ENCODE data around the gene ASGR2. TPM values are rescaled to one million over a fixed set of nuclear protein-coding genes. Genes with fewer than 3 reads are reported as not detected.
"Not testable (repeated sequence)": the region's sequence is repeated elsewhere in the genome, so short reads cannot be mapped to it uniquely, and the experiment has no call there.

ASGR2 gene
- total and polyA plus RNA-seq, 4 donors, result 0.24 to 0.50 (median 0.39) TPM; not detected in 1

DNA sequence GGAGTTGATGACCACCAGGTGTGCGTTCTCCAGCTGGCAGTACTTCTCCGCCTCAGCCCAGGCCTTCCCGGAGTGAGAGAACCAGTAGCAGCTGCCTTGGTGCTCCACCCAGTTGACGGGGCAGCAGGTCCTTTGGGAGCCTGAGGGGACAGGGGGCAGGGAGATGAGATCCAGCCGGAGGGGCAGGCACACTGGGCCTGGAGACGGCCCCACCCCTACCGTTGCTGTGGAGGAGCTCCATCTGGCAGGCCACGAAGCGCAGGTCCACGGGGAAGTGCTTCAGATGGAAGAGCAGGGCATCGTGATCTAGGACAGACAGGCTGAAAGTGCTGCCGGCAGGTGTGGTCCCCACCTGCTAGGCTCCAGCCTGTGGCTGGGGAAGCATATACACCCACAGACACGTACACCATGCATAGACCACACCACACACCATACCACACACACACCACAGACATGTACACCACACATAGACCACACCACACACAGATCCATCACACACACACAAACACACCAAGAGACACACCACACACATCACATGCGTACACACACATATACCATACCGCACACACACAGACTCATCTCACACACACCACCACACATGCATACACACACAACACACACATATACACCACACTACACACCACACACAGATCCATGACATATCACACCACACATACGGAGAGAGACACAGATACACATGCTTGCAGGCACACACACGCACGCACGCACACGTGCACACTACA is 7.4 kb downstream of the ASGR2 start:
- Histone ChIP-seq H3K27me3 (ENCODE audit: control insufficient read depth, insufficient read depth, low read length) (no peaks in the 10 kb centered on the region), H3K36me3 (ENCODE audit: control insufficient read depth, insufficient read depth, low read length) (no peaks in the 10 kb centered on the region), H3K9me3 (ENCODE audit: control insufficient read depth, insufficient read depth, low read length) (no peaks in the 10 kb centered on the region), H3K4me3 (ENCODE audit: low read depth, low read length) (no peak overlapping the region), H3K4me1 (ENCODE audit: control insufficient read depth, insufficient read depth, low read length) (peaks cover 1% of the 10 kb centered on the region), H3K27ac (ENCODE audit: low read depth, low read length) (no peak overlapping the region)
- DNase-seq (ENCODE audit: low read depth in 4 of 6, low spot score in 6 of 6), result no peak
- 80% methylated on average over 19 of the region's 20 CpGs for WGBS (ENCODE audit: insufficient coverage)

DNA sequence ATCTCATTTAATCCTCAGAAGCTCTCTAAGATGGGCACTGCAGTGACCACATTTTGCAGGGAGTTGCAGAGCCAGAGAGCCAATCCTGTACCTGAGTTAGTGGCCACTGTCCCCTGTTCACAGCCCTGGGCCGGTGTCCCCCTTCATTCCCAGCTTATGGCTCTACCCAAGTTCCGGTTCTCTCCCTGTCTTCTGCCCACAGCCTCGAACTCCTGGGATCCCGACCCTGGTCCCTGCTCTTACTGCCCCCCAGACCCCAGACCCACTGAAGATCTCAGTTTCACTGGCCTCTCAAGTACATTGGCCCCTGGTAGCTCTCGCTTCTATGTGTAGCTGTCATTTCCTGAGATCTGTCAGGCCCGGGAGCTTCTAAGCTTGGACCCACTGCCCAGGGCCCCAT is 12.2 kb downstream of the ASGR2 start:
- no peaks in the 10 kb centered on the region for H3K36me3 ChIP-seq (ENCODE audit: control insufficient read depth, insufficient read depth, low read length)
- H3K27ac ChIP-seq (ENCODE audit: low read depth, low read length), result no peak overlapping the region
- H3K4me3 ChIP-seq (ENCODE audit: low read depth, low read length), result no peak overlapping the region
- no peak for DNase-seq (ENCODE audit: low read depth in 4 of 6, low spot score in 6 of 6)
- H3K9me3 ChIP-seq (ENCODE audit: control insufficient read depth, insufficient read depth, low read length), result no peaks in the 10 kb centered on the region
- WGBS (ENCODE audit: insufficient coverage), result 82% methylated on average over 6 of the region's 6 CpGs
- no peaks in the 10 kb centered on the region for H3K4me1 ChIP-seq (ENCODE audit: control insufficient read depth, insufficient read depth, low read length)
- no peaks in the 10 kb centered on the region for H3K27me3 ChIP-seq (ENCODE audit: control insufficient read depth, insufficient read depth, low read length)

- no peak overlapping the region for H3K27ac ChIP-seq (ENCODE audit: low read depth, low read length)
- no peaks in the 10 kb centered on the region for H3K9me3 ChIP-seq (ENCODE audit: control insufficient read depth, insufficient read depth, low read length)
- no peaks in the 10 kb centered on the region for H3K27me3 ChIP-seq (ENCODE audit: control insufficient read depth, insufficient read depth, low read length)
- WGBS (ENCODE audit: insufficient coverage), result 96% methylated on average over 11 of the region's 14 CpGs
- DNase-seq (ENCODE audit: low read depth in 4 of 6, low spot score in 6 of 6), result no peak
- H3K36me3 ChIP-seq (ENCODE audit: control insufficient read depth, insufficient read depth, low read length), result no peaks in the 10 kb centered on the region
- H3K4me1 ChIP-seq (ENCODE audit: control insufficient read depth, insufficient read depth, low read length), result no peaks in the 10 kb centered on the region
- no peak overlapping the region for H3K4me3 ChIP-seq (ENCODE audit: low read depth, low read length)
Observed at GRCh38 chr17:7101531-7101930, 13.1 kb downstream of the ASGR2 start.

DNA sequence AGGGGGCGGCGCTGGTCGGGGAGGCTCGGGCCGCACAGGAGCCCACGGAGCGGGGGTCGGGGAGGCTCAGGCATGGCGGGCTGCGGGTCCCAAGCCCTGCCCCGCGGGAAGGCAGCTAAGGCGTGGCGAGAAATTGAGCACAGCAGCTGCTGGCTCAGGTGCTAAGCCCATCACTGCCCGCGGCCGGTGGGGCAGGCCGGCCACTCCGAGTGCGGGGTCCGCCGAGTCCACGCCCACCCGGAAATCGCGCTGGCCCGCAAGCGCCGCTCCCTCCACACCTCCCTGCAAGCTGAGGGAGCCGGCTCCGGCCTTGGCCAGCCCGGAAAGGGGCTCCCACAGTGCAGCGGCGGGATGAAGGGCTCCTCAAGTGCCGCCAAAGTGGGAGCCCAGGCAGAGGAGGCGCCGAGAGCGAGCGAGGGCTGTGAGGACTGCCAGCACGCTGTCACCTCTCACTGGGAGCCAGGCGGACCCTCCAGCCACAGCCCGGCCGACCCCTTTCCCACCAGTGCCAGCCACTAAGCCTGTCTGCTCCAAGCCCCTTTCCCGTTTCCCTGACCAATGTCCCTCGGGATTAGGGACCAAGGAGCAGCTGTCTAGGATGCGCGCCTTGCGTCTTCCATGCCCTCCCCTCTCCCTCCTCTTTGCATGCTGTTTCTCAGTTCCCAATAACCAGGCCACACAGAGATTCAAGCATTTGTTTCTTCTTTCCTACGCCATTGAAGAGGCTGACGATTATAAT is 13.8 kb downstream of the ASGR2 start:
- H3K27ac ChIP-seq (ENCODE audit: low read depth, low read length); H3K4me1 ChIP-seq (ENCODE audit: control insufficient read depth, insufficient read depth, low read length); H3K9me3 ChIP-seq (ENCODE audit: control insufficient read depth, insufficient read depth, low read length); H3K4me3 ChIP-seq (ENCODE audit: low read depth, low read length); H3K27me3 ChIP-seq (ENCODE audit: control insufficient read depth, insufficient read depth, low read length); DNase-seq (ENCODE audit: low read depth in 4 of 6, low spot score in 6 of 6); H3K36me3 ChIP-seq (ENCODE audit: control insufficient read depth, insufficient read depth, low read length): not testable (repeated sequence)
- 95% methylated on average over 37 of the region's 50 CpGs for WGBS (ENCODE audit: insufficient coverage)

- Histone ChIP-seq H3K27ac (ENCODE audit: low read depth, low read length) (no peak overlapping the region), H3K27me3 (ENCODE audit: control insufficient read depth, insufficient read depth, low read length) (no peaks in the 10 kb centered on the region), H3K9me3 (ENCODE audit: control insufficient read depth, insufficient read depth, low read length) (no peaks in the 10 kb centered on the region), H3K4me1 (ENCODE audit: control insufficient read depth, insufficient read depth, low read length) (no peaks in the 10 kb centered on the region), H3K4me3 (ENCODE audit: low read depth, low read length) (no peak overlapping the region), H3K36me3 (ENCODE audit: control insufficient read depth, insufficient read depth, low read length) (no peaks in the 10 kb centered on the region)
- no peak for DNase-seq (ENCODE audit: low read depth in 4 of 6, low spot score in 6 of 6)
- WGBS (ENCODE audit: insufficient coverage), result no CpG with 5 or more reads among the region's 13 CpGs
Observed at GRCh38 chr17:7098802-7099459, 15.7 kb downstream of the ASGR2 start.

GRCh38 chr17:7097940-7098339 is 16.7 kb downstream of the ASGR2 start:
- DNase-seq (ENCODE audit: low read depth in 4 of 6, low spot score in 6 of 6), result no peak
- H3K36me3 ChIP-seq (ENCODE audit: control insufficient read depth, insufficient read depth, low read length), result no peaks in the 10 kb centered on the region
- no peaks in the 10 kb centered on the region for H3K27me3 ChIP-seq (ENCODE audit: control insufficient read depth, insufficient read depth, low read length)
- H3K27ac ChIP-seq (ENCODE audit: low read depth, low read length), result no peak overlapping the region
- no peaks in the 10 kb centered on the region for H3K9me3 ChIP-seq (ENCODE audit: control insufficient read depth, insufficient read depth, low read length)
- no peak overlapping the region for H3K4me3 ChIP-seq (ENCODE audit: low read depth, low read length)
- H3K4me1 ChIP-seq (ENCODE audit: control insufficient read depth, insufficient read depth, low read length), result no peaks in the 10 kb centered on the region
- no CpG with 5 or more reads among the region's 5 CpGs for WGBS (ENCODE audit: insufficient coverage)

DNA sequence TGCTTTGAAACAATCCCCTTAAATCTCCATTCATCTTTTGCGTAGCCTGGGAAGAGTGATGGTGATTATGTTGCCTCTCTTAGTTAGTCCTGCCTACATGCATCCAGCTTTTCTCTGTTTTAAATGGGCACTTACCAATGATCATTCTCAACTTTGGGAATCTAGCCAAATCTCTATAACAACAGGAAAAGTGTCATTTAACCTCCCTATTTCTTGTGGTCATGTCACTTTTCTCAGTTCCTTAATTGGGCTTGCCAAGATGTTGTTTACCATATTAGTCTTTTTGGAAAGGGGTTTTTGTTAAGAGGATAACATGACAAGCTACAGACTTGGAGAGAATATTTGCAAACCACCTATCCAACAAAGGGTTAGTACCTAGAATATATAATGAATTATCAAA is 19.0 kb downstream of the ASGR2 start:
- Histone ChIP-seq H3K36me3 (ENCODE audit: control insufficient read depth, insufficient read depth, low read length) (no peaks in the 10 kb centered on the region), H3K4me3 (ENCODE audit: low read depth, low read length) (no peak overlapping the region), H3K27ac (ENCODE audit: low read depth, low read length) (no peak overlapping the region), H3K4me1 (ENCODE audit: control insufficient read depth, insufficient read depth, low read length) (no peaks in the 10 kb centered on the region), H3K9me3 (ENCODE audit: control insufficient read depth, insufficient read depth, low read length) (no peaks in the 10 kb centered on the region), H3K27me3 (ENCODE audit: control insufficient read depth, insufficient read depth, low read length) (no peaks in the 10 kb centered on the region)
- no CpG with 5 or more reads among the region's 1 CpG for WGBS (ENCODE audit: insufficient coverage)
- peak in 1 of 6 donors; percentile 16 for DNase-seq (ENCODE audit: low read depth in 4 of 6, low spot score in 6 of 6)

GRCh38 chr17:7094652-7095019 is 20.0 kb downstream of the ASGR2 start:
- no peaks in the 10 kb centered on the region for H3K4me1 ChIP-seq (ENCODE audit: control insufficient read depth, insufficient read depth, low read length)
- no peaks in the 10 kb centered on the region for H3K27me3 ChIP-seq (ENCODE audit: control insufficient read depth, insufficient read depth, low read length)
- 85% methylated on average over 10 of the region's 10 CpGs for WGBS (ENCODE audit: insufficient coverage)
- H3K27ac ChIP-seq (ENCODE audit: low read depth, low read length), result no peak overlapping the region
- no peak overlapping the region for H3K4me3 ChIP-seq (ENCODE audit: low read depth, low read length)
- H3K36me3 ChIP-seq (ENCODE audit: control insufficient read depth, insufficient read depth, low read length), result no peaks in the 10 kb centered on the region
- no peaks in the 10 kb centered on the region for H3K9me3 ChIP-seq (ENCODE audit: control insufficient read depth, insufficient read depth, low read length)
- DNase-seq (ENCODE audit: low read depth in 4 of 6, low spot score in 6 of 6), result no peak

DNA sequence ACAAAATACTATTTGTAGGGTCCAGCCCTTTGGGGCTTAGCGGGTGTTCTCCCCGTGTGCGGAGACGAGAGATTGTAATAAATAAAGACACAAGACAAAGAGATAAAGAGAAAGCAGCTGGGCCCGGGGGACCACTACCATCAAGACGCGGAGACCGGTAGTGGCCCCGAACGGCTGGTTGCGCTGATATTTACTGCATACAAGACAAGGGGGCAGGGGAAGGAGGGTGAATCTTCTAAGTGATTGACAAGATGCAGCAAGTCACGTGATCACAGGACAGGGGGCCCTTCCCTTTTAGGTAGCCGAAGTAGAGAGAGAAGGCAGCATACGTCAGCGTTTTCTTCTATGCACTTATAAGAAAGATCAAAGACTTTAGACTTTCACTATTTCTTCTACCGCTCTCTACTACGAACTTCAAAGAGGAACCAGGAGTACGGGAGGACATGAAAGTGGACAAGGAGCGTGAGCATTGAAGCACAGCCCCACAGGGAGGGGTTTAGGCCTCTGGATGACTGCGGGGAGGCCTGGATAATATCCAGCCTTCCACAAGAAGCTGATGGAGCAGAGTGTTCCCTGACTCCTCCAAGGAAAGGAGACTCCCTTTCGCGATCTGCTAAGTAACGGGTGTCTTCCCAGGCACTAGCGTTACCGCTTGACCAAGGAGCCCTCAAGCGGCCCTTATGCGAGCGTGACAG is 23.2 kb downstream of the ASGR2 start:
- not testable (repeated sequence) for H3K27me3 ChIP-seq (ENCODE audit: control insufficient read depth, insufficient read depth, low read length); H3K4me1 ChIP-seq (ENCODE audit: control insufficient read depth, insufficient read depth, low read length); H3K9me3 ChIP-seq (ENCODE audit: control insufficient read depth, insufficient read depth, low read length); H3K4me3 ChIP-seq (ENCODE audit: low read depth, low read length); DNase-seq (ENCODE audit: low read depth in 4 of 6, low spot score in 6 of 6); H3K36me3 ChIP-seq (ENCODE audit: control insufficient read depth, insufficient read depth, low read length); H3K27ac ChIP-seq (ENCODE audit: low read depth, low read length)
- WGBS (ENCODE audit: insufficient coverage), result 92% methylated on average over 2 of the region's 28 CpGs
